ENCODE measurements around the gene AADAT. TPM values are rescaled to one million over a fixed set of nuclear protein-coding genes. Genes with fewer than 3 reads are reported as not detected.

AADAT gene
- total RNA-seq, 2 donors from 2014 or later: 1.5 to 1.6 TPM

DNA sequence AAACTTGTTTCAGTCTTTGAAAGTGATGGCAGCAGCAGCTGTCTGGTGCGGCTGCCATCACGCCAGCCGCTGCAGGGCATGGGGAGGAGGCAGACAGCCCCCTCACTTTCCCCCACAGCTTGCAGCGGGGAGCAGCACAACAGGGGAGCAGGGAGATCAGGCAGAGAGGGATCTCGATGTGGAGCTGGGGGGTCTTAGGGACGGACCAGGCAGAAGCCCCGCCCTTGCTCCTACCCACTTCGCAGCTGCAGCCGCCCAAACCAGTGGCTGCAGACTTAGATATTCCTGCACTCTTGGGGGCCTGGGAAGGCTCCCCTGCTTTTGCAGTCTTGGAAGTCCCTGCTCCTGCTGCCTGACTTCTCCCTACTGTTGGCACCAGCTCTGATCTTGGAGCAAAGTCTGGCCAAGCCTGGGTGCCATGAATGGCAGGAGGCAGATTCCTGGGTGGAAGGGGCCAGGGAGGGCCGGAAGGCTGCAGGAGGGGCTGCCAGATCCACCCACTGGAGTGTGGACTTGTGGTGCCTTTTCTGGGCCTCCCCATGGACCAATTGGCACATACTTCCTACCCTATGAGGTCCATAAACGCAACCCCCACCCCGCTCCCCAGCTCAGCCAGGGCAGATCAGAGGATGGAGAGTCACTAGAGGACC, 49.6 kb downstream of the AADAT start:
- intact Hi-C loops (cut with DNase I): loop anchor here in 1 of 2 donors (5.0 kb wide), 1 partner anchor 428 kb away; the partner anchor contains the start of gene NEK1
- DNase-seq (no peak), ATAC-seq (no peak)

DNA sequence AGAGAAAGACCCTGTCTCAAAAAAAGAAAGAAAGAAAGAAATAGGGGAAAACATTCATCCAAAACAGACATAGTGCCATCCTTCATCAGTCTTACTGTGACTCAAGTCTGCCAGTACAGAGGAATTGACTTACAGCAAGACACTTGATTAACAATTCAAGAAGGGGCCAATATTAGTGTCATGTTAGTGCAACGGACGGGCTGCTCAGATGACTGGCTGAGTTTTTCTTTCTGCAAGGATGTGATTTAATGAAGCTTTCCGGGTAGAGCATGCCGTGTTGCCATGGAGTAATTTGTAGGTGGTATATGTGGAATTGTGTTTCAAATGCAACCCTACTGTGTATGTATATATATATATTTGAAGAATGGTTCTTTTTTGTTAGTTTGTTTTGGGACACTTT, 51.0 kb downstream of the AADAT start:
- DNase-seq (no peak), ATAC-seq (no peak)
- intact Hi-C loops (cut with DNase I): no loop called here

DNA sequence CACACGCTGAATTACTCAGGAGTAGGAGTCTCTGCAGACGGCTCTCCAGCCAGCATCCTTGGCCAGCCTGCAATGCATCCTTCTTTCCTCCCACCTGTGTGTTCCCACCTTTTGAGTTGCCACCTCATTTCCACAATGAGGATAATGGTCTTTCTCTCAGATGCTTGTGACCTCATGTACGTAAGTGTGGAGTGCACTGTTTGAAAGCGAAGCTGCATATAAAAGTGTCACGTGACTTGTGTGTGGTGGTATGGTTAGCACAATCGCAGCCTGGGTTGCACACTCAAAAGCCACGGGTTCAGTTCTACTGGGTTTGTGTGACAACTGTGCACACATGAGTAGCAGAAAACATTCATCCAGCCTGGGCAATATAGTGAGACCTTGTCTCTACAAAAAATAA, 51.5 kb downstream of the AADAT start:
- ATAC-seq: no peak
- intact Hi-C loops (cut with DNase I): no loop called here
- DNase-seq: no peak

DNA sequence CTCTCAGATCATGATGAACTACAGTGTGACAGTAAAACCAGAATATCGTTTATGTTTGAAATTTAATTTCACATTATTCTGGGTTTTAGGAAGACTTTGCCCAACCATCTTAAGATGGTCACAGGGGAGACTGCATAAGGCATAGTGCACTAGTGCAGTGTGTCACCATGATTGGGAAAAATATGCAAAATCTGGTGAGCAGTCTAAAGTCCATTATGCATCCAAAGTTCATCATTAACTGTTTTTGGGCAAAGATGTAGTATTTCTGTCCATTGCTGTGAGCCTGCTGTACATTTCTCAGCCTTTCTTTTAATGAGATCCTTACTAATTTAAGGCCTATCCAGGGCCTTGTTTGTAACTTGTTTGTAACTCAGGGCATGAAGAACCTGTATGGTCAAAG, 52.3 kb downstream of the AADAT start:
- ATAC-seq (no peak), DNase-seq (no peak)
- intact Hi-C loops (cut with DNase I): no loop called here

DNA sequence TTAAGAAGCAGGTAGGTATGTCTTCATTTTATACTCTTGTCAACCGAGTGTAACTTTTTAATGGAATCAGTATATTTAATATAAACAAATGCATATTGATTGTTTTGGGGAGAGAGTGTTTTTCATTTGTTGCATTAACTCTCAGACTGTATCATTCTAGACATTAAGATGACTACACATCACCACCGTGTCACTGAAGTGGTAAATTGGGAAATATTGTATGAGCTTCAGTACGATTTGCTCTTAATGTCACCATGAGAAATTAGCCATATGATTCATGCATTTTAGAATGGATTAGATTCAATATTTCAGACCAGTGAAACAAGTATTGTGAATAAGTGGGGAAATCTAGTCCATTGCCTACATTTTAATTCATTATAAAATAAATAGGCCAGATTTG, 53.9 kb downstream of the AADAT start:
- ATAC-seq: no peak
- intact Hi-C loops (cut with DNase I): no loop called here
- no peak for DNase-seq

DNA sequence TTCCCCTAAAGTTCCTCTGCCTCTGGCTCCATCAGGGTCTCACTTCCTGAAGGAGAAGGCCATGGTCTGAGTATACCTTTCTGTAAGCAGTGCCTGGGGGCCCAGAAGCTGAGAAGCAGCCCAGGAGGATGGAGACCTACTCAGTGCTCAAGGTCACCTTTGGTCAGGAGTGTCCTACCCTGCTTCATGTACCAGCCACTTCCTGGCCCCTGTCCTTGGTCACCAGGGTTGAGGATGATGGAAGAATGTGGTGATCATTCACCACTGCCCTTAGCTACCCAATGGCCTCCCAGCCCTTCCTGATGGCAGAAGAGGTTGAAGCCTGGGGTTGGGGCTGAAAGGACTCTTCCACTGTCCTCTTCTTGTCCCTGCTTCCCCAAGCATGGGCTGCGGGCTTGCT, 54.5 kb downstream of the AADAT start:
- DNase-seq: no peak
- ATAC-seq: no peak
- intact Hi-C loops (cut with DNase I): no loop called here

DNA sequence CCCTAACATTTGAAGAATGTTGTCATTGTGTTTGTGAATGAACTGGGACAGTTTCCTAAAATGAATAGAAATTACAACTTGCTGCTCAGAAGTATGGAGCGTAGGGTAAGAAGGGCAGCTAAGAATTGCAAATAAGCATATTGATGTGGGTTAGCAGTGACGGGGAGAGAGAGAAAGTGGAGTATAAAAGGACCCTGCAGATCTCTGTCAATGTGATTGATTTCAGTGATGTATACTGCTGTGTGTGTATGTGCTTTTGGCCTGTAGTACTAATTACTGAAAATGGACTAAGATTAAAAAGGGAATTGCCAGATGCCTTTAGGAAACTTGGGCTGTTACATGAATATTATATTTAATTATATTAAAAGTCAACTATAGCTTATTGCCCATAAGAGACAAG, 55.8 kb downstream of the AADAT start:
- ATAC-seq (no peak), DNase-seq (no peak)
- intact Hi-C loops (cut with DNase I): no loop called here

DNA sequence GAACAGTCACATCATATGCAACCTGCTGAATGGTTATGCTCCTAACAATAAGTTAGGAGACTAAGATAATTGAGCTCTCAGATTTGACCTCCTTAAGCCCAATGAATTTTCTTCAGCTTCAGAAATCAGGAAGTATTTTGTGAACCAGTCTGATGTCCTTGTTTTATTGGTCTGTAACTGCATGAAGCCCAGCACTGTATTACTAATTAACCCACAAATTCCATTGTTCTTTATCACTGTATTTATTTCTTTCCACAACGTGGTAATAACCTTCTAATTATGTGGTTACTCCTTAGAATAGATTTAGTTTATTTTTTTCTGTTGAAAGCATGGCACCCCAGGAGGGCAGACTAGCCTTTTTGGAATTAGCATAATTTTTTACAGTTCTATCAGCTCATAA, 59.6 kb downstream of the AADAT start:
- intact Hi-C loops (cut with DNase I): no loop called here
- DNase-seq (no peak), ATAC-seq (no peak)

DNA sequence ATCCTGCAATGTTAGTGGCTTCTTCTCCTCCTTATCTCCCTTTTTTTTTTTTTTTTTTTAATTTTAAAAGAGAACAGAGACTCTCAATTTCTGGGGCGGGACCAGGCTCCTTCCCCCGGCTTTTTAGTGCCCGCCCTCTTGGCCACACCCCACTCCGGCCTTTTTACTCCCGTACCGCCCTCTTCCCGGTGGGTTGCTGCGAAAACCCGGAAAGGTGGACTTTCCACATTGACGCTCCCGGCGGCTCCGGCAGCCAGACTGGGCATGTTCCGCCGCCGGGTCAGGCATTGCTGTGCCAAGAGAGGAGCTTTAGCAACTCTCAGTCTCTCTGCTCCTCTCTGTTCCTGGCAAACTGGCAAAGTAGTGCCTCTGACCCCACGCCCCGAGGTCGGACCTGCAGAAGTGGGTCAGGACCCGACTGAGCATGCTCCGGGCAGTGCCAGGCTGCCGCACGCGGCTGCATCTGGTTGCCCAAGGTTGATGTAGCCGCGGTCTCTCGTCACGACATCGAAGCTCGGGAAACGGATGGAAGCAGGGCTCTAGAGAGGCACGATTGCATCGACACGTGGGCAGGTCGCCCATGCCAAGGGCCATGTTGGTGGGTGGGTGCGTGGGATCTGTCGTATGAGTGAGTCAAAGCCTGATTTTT, 62.5 kb downstream of the AADAT start:
- DNase-seq (peak; percentile 95), ATAC-seq (peak; percentile 92 to 96)
- intact Hi-C loops (cut with DNase I): loop anchor here in 1 of 2 donors (5.0 kb wide), 1 partner anchor 405 kb away; the partner anchor contains the start of gene CLCN3

DNA sequence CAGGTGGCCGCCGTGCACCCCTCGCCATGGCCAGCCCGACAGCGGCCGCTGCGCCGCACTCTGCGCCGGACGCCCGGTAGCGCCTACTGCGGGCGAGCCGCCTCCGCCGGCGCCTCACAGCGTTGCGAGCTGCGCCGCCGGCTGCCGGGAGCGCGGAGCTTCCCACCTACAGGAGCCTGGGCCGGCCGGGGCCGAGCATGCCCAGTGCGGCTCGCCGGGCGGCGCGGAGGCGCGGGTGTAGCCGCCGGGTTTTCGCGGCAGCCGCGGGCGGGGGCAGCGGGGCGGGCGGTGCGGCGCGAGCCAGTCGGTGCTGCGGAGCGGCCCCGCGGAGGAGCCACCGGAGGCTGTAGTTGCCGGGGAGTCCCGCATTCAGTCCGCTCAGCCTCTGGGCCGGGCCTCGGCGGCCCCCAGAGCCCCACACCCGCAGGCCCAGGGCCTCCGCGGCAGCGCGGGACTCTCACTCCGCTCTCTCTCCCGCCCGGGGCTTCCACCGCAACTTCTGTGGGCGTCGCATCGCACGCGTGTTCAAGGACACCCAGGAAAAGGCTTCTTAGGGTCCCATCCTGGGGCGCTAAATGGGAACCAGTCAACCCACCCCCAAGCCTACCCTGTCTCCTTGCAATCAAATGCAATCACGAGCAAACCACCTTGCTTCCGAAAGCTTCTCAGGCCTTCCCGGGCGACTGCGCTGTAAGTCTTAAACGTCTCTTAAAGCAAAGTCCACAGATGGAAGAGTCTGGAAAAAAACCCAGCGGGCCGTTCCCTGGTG, 63.3 kb downstream of the AADAT start, which contains the start of gene MFAP3L:
TSS of gene MFAP3L (minus strand) at position 143 of the 769 bp plus-strand sequence. CDS start 20,518 bp downstream, outside the sequence.
- intact Hi-C loops (cut with DNase I): loop anchor here in 1 of 2 donors (5.0 kb wide), 1 partner anchor 404 kb away; the partner anchor contains the start of gene CLCN3
- ATAC-seq: peak; percentile 96 to 97
- DNase-seq: peak; percentile 91

DNA sequence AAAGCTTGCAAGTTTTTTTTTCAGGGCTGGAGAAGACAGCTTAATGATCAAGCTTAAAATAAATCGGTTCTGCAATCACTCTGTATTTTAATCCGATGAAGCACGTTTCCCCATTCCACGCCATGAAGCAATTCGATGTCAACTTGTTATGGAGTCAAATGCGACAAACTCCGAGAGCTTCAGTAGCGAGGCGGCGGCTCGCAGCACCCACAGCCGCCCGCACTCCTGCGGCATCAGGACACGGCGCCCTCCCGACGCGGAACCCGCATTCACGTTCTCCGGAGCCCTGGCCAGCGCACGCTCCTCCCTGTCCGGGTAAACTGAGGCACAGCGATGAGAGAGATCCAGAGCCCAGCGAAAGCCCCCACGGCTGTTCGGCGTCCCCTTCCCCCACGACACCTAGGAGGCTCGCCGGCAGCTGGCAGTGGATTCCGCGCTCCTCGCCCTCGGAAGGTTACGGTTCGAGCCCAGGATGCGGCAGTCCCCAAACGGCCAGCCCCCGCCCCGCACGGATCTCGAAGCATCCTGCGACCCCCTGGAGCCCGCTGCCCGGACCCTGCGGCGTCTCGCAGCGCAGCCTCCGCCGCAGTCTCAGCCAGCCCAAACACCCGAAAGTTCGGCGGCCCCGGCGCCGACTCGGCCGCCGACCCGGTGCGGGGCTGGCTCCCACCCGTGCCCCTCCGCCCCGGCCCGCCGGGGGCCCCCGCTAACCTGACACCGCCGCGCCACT, 64.1 kb downstream of the AADAT start:
- DNase-seq: peak; percentile 35
- intact Hi-C loops (cut with DNase I): loop anchor here in 1 of 2 donors (5.0 kb wide), 1 partner anchor 403 kb away; the partner anchor contains the start of gene CLCN3
- ATAC-seq: no peak

DNA sequence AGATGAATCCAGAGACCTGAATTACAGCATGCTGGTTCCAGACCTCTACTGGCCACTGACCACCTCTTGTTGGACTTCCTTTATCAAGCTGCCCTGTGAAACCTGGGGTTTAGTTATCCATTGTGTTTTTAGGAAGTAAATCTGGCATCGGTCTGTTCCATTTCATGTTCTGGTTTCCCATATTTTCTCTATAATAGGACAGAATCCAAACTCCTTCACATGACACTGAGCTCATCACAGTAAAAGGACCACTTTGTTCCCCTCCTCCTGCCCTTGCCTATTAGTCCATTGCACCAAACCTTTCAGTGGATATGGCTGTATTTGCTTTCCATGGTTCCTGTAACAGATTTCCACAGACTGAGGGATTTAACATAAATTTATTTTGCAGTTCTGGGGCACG, 67.5 kb downstream of the AADAT start:
- no peak for DNase-seq
- intact Hi-C loops (cut with DNase I): no loop called here
- ATAC-seq: no peak

DNA sequence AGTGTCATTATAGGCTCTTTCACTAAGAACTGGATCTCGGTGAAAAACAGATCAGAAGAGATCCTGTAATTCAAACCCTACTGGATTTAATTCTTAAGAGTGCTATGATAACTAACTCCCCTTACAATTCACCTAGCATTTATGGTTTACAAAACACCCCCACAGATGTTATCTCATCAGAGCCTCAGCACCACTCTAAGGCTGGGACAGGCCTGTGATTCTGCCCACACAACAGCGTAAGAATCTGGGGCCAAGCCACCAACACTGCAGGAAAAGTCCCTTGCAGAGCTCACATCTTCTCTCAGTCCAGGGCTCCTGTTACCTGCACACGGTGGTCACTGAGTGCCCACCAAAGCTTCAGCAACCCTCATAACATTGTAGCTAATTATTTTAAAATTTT, 72.5 kb downstream of the AADAT start:
- intact Hi-C loops (cut with DNase I): no loop called here
- no peak for ATAC-seq
- no peak for DNase-seq

DNA sequence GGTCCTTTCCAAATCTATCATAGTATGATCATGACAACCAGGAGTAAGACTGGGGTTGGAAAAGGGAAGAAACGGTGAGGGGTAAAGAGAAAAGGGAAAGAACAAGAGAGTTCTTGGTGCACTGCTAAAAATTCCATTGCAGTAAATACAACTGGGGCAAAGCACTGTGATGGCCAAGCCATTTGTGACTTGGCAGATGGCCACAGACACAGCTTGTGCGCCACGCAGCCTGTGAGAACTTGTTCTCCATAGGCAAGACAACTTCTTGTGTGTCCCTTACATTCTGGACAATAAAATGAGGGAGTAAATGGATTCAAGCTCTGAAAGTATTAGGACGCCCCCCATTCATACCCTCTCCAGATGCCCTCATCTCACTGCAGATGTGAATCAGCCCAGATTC, 74.5 kb downstream of the AADAT start:
- no peak for DNase-seq
- intact Hi-C loops (cut with DNase I): no loop called here
- no peak for ATAC-seq

DNA sequence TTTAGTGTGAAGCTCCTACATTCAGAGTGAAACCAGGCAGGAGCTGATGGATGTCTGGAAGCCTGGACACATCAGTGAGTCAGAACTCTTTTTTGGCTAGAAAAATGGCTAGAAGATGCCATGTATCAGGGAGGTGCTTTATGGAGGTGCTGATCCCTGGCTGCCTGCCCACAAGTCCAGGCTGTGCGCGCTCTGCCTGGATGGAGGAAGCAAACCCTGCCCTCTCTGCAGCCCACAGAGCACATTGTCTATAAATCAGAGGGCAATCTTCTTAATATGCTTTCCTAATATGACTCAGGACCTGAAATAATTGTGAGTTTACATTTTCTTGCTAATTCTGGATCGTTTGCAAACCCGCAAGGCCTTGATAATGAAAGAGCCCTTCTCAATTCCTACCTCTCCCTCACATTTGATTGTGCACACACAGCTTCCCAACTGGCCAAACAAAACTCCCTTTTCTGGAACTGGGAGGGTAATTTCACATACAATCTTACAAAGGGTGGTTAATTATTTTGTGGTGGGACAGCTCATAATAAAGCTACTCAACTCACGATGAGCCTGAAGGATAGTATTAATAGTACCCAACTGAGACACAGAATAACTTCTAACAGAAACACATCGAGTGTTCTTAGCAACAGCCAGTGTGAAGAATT, 75.3 kb downstream of the AADAT start:
- intact Hi-C loops (cut with DNase I): no loop called here
- ATAC-seq: peak; percentile 34 to 96
- DNase-seq: no peak

DNA sequence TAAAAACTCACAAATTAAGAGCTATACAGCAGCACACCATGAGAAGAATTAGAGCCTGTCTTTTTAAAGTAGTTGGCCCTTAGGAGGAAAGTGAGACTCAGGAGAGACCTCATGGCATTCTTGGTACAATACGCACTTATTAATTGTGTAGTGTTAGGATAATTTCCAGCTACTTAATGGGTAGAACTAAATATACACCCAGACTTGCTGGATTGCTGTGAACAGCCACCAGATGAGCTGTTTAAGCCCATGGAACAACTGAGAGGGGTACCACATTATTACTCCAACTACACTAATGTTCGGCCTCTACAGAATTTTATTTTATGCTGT, 77.2 kb downstream of the AADAT start:
- no peak for ATAC-seq
- DNase-seq: no peak
- intact Hi-C loops (cut with DNase I): no loop called here

DNA sequence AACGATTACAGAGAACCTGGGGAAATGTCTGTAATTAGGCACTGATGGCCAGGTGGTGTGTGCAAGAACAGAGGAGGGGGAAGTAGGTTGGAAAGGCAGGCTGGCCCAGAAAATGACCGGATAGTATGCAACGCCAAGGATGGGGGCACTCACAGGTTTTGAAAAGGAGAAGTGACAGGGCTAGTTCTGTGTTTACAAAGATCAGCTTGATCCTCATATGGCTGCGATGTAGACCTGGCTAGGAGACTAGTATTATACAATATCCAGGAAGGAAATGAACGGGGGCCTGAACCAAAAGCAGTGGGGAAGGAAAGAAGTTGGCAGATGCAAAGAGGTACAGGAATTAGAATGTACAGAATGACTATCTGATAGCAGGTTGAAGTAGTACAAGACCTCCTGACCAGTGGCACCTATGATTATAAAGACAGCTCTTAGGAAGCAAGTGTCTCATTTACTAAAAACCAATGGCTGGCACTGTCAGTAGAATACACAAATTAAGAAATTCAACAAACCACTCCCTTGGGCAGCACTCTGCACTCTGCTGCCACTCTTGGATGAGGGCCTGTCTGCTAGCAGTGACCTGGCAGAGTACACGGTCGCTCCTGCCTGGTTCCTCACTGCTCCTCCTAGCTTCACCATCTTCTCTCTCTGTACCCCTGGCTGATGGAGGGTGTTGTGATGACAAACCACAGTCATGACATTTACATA, 77.7 kb downstream of the AADAT start:
- intact Hi-C loops (cut with DNase I): no loop called here
- ATAC-seq (peak in 1 of 2 donors; percentile 42), DNase-seq (no peak)

Measured in left cardiac atrium (tissue), 4 donors.